Measurements from ENCODE around the gene DIP2C.

GRCh38 chr10:591646-592045 is 97.8 kb downstream of the DIP2C start:
- TF ChIP-seq CTCF (IDR thresholded peaks at IDR 0.05) (no peak), POLR2A (IDR thresholded peaks at IDR 0.05) (no peak)

Measured in testis (tissue), 2 donors.